HT1080 (cell line): ENCODE results near the gene NUP35. TPM values are rescaled to one million over a fixed set of nuclear protein-coding genes. Genes with fewer than 3 reads are reported as not detected.
"Not testable (repeated sequence)": the region's sequence is repeated elsewhere in the genome, so short reads cannot be mapped to it uniquely, and the experiment has no call there.

Experiments used
- DNase-seq: peaks from one replicate; pipeline ENCODE4 v3.0.0-alpha.2; 2015; ENCODE audit warnings: low read depth
- total RNA-seq: library from RNA; depleted of rRNA; stranded (reverse); fragments of >200 nt; shearing (Covaris generic); gene quantifications from 2 replicates; pipeline ENCODE4 v1.2.3, GENCODE V29; 2014

The NUP35 gene
- total RNA-seq, 1 experiment from 2014 or later: 31.7 TPM

- DNase-seq: no peak
Observed at GRCh38 chr2:183126635-183127034, 2.4 kb downstream of the NUP35 start.

DNA sequence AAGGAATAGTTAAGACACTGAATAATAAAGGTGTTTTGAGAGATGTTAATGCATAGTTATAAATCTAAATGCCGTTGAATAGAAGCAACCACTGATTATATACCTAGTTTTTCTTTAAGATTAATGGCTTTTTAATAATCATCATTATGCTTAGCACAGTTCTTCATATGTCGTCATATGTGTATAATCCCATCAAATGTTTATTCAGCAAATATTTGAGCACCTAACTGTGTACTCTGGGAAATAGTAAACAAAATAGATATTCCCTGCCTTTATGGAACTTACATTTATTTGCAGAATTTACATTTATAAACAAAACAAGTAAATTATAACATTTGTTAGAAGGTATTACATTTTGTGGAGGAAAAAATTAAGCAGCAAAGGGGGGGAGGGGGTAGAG lies 9.8 kb downstream of the NUP35 start:
- DNase-seq: no peak

GRCh38 chr2:183148955-183149354 lies 24.7 kb downstream of the NUP35 start:
- no peak for DNase-seq

- DNase-seq: no peak
Observed at GRCh38 chr2:183149489-183149888, 25.2 kb downstream of the NUP35 start.

DNA sequence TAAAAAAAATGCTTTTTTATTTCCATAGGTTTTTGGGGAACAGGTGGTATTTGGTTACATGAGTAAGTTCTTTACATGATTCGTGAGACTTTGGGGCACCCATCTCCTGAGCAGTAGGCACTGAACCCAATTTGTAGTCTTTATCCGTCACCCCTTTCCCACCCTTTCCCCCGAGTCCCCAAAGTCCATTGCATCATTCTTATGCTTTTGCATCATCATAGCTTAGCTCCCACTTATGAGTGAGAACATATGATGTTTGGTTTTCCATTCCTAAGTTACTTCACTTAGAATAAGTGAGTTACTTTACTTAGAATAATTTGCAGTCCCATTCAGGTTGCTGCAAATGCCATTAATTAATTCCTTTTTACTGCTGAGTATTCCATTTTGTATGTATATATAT lies 28.0 kb downstream of the NUP35 start:
- DNase-seq: not testable (repeated sequence)

DNA sequence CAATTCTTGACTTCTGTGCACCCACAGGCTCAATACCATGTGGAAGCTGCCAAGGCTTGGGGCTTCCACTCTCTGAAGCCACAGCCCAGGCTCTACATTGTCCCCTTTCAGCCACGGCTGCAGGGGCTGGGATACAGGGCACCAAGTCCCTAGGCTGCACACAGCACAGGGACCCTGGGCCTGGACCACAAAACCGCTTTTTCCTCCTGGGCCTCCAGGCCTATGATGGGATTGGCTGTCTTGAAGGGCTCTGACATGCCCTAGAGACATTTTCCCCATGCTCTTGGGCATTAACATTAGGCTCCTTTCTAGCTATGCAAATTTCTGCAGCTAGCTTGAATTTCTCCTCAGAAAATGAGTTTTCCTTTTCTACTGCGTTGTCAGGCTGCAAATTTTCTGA lies 29.7 kb downstream of the NUP35 start:
- no peak for DNase-seq

DNA sequence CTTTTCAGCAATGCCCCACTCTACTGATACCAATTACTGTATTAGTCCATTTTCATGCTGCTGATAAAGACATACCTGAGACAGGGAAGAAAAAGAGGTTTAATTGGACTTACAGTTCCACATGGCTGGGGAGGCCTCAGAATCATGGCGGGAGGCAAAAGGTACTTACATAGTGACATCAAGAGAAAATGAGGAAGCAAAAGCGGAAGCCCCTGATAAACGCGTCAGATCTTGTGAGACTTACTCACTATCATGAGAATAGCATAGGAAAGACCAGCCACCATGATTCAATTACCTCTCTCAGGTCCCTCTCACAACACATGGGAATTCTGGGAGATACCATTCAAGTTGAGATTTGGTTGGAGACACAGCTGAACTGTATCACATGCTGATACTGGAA lies 30.5 kb downstream of the NUP35 start:
- DNase-seq: not testable (repeated sequence)

- no peak for DNase-seq
Observed at GRCh38 chr2:183157131-183157530, 32.9 kb downstream of the NUP35 start.

- peak; percentile 67 for DNase-seq
Observed at GRCh38 chr2:183162362-183162761, 38.1 kb downstream of the NUP35 start.

- no peak for DNase-seq
Observed at GRCh38 chr2:183163821-183164649, 39.8 kb downstream of the NUP35 start.

GRCh38 chr2:183164650-183165015 lies 40.4 kb downstream of the NUP35 start:
- DNase-seq: peak; percentile 15

DNA sequence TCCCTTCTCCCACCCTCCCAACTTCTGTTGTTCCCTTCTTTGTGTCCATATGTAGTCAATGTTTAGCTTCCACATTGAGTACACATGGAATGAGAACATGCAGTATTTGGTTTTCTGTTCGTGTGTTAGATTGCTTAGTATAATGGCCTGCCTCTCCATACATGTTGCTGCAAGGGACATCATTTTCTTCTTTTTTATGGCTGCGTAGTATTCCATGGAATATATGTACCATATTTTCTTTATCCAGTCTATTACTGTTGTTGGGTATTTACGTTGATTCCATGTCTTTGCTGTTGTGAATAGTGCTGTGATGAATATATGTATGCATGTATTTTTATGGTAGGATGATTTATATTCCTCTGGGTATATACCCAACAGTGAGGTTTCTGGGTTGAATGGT lies 42.0 kb downstream of the NUP35 start:
- DNase-seq: no peak

DNA sequence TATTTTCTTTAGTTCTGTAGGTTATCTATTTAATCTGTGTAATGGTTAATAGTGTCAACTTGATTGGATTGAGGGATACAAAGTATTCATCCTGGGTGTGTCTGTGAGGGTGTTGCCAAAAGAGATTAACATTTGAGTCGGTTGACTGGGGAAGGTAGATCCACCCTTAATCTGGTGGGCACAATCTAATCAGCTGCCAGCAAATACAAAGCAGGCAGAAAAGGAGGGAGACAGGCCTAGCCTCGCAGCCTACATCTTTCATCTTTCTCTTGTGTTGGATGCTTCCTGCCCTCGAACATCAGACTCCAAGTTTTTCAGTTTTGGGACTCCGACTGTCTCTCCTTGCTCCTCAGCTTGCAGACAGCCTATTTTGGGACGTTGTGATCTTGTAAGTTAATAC lies 42.7 kb downstream of the NUP35 start:
- DNase-seq: not testable (repeated sequence)

- DNase-seq: no peak
Observed at GRCh38 chr2:183172220-183172887, 48.1 kb downstream of the NUP35 start.

DNA sequence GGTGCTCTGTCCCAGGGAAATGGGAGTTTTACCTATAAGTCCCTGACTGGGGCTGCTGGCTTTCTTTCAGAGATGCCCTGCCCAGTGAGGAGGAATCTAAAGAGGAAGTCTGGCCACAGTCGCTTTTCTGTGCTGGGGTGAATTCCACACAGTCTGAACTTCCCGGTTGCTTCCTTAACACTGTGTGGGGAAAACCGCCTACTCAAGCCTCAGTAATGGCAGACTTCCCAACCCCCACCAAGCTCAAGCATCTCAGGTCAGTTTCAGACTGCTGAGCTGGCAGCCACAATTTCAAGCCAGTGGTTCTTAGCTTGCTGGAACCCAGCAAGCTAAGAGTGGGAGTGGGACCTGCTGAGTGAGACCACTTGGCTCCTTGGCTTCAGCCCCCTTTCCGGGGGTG lies 54.9 kb downstream of the NUP35 start:
- DNase-seq: no peak

- DNase-seq: no peak
Observed at GRCh38 chr2:183185534-183185933, 61.3 kb downstream of the NUP35 start.

- DNase-seq: no peak
Observed at GRCh38 chr2:183186296-183186695, 62.1 kb downstream of the NUP35 start.

GRCh38 chr2:183186766-183187165 lies 62.5 kb downstream of the NUP35 start:
- no peak for DNase-seq

DNA sequence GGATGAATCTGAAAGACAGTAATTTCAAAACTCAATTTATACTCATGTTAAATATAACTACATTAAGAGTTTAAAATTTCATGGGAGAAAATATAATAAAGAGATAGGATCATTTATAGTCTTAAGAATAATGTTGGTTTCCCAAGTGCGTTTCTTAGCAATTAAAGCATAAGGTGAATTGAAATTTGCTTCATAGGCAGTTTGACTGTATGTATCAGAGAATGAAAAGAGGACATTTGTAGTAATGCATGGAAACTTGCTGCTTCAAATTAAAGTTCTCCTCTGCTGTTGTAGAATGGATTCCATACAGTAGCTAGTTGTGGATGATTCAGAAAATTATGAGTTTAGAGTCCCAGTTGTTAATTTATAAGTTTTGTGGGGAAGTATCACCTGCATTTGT lies 68.1 kb downstream of the NUP35 start:
- DNase-seq: no peak

GRCh38 chr2:183193904-183194303 lies 69.7 kb downstream of the NUP35 start:
- no peak for DNase-seq

DNA sequence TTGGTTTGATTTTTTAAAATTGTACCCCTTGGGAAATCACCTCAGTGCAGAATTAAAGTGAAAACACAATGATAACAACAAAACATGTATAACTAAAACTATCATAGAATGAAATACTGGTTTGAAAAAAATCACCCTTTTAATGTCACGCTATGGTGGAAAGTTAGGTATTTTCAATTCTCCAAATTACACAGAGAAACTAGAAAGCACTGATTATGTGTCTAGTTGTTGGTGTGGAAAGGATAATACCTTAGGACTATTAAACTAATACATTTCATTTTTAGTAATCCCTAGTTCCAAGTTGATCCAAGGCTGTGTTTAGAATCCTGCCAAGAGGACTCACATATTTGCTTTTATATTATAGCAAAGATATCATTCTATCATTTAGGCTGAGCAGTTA lies 71.2 kb downstream of the NUP35 start:
- no peak for DNase-seq

DNA sequence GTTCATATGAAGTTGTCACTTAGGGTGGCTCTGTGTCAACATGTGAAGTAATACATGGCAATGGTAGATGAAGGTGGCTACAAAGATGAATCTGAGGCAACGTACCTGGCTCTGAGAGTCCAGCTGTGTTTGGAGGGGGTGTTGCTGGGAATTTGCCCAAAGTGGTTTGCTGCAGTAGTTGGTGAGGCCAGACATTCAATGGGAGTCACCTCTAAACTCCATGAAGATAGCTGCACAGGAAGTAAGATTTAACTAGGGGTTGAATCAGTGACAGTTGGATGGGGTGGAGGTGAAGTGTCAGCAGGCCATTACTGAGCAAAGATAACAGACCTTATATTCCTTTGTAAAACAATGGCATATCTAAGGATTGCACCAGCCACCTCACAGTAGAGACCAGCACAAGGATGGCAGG lies 71.8 kb downstream of the NUP35 start:
- DNase-seq: no peak

DNA sequence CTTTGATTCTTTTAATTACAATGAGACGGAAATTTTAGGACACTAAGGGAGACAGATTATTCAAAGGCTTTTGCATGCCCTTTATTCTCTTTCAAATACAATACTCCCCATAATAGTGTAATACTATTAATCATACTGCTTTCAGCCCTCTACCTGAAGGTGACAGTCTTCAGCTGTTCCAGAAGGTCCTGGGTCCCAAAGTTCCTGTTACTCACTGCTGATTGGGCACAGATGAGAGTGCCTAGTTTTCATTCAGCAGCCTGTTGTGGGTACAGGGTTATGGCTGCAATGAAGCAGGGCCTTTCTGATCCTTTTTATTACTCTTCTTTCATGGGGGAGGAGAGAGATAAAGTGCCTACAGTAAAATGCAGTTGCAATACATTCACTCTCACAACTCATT lies 80.2 kb downstream of the NUP35 start:
- no peak for DNase-seq
